Cortex of kidney (tissue), 1 donor: ENCODE results near the gene IGSF9.

ENCODE experiments used
- DNase-seq: peaks from one replicate; lab custom pipeline; 2025; lab: John Stamatoyannopoulos, UW

IGSF9 gene

DNA sequence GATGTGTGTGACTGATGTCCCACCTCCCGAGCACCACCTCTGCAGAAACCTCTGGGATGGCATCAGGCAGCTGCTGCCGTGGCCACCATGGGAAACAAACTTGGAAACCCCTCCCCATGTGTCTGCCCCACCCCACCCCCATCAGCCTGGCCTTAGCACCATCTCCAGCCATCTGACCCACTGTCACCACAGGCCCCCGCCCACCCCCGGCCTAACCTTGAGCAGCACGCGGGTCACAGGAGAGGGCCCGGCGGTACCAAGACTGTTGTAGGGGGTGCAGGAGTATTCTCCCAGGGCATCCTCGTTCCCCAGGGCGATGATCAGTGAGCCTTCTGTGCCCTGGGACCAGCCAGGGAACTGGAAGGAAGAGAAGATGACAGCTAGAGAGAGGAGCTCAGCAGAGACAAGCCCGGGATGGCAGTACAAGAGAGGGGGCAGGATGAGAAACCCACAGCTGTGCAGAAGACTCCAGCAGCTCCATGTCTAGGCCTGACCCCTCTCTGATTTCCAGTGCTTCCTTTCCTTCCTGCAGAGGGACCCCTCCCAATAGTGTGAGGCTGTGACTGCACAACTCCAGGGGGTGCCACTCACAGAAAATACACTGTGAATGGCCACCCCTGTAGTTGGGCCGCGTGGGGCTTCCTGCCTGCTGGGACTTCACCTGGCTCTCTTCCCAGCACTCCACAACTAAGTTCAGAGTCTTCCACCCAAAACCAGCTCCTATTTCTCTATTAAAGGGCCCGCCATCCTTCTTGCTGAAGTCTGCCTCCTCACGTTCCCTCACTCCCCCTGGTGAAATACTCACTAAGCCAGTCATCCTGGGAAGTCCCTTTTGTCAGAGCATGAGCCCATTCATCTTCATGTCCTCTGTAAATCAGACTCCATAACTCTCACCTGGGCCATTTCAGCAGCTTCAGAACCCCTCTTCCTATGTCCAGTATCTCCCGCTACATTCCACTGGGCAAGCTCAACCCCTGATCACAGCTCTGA is 12.8 kb downstream of the IGSF9 start:
- no peak for DNase-seq

DNA sequence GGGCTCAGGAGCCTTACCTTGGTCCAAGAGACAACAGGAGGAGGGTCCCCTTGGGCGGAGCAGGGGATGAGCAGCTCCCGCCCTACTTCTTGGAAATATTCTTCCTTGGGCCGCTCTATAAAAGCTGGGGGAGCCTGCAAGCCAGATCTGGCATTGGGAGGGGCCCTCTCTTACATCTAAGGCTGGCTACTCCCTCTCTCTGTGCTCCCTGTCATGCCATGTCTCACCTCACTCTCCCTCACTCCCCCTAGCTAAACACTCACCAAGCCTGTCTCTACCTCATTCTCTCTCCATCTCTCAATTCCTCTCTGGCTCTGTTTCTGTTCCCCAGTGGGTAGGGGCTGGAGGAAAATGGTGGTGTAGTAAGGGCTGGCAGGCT is 13.6 kb downstream of the IGSF9 start:
- DNase-seq: no peak

DNA sequence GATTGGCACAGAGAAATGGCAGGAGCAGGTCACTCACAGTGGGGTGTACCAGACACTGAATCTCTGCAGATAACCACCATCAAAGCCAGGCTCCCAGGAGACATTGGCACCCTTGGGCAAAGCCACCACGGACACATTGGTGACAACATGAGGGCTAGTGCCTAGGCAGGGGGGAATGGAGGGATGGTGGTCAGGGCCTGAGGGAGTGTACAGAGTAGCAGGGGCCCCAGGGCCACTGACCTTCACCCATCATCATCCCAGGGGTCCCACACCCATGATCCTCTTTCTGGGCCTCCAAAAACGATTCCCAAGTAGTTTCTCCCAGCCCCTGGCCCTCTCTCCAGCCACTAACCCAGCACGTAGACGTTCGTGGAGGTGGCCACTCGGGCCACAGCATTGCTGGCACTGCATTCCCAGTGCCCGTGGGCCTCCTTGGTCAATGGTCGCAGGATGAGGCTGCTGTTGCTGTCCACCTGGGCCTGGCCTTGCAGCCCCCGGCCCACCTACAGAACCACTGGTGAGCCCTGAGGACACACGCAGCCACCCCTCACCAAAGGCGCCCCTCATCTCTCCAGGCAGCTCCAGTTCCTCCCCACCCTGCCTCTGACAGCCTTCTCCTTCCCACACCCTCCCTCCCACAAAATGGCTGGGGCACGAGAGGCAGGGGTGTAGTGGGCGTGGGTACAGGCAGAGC is 14.2 kb downstream of the IGSF9 start:
- DNase-seq: no peak

DNA sequence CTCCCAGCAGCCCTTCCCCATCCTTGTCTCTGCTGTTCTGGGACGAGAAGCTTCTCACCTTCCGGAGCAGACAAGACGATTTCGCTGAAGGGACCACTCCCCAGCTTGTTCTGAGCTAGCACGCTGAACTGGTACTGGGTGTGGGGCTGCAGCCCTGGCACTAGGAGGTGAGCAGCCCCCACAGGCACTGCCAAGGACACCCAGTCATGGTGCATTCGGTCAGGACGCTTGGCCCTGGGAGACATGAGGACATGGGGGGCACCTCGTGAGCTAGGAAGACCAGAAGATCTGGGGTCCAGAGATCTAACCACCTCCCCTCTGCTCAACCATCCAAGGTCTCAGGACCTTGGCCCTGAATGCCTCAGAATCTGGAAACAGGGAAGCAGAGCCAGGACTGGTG is 14.8 kb downstream of the IGSF9 start:
- DNase-seq: no peak

DNA sequence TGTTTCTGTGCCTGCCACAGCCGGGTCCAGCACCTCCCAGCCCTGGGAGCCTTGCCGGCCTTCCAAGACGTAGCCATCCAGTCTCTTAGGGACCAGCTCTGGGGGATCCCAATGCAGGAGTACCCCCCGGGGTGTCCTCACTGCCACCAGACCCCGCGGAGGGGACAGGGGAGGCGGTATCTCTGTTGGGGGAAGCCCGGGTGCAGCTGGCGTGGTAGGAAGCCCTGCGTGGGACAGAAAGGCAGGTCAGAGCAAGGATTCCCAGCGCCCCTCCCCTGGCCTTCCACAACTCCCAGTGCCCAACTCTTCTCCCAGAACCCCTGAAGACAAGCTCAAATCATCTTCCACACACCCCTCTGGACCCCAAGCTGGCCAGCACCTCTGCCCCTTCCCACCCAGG is 15.2 kb downstream of the IGSF9 start:
- no peak for DNase-seq

DNA sequence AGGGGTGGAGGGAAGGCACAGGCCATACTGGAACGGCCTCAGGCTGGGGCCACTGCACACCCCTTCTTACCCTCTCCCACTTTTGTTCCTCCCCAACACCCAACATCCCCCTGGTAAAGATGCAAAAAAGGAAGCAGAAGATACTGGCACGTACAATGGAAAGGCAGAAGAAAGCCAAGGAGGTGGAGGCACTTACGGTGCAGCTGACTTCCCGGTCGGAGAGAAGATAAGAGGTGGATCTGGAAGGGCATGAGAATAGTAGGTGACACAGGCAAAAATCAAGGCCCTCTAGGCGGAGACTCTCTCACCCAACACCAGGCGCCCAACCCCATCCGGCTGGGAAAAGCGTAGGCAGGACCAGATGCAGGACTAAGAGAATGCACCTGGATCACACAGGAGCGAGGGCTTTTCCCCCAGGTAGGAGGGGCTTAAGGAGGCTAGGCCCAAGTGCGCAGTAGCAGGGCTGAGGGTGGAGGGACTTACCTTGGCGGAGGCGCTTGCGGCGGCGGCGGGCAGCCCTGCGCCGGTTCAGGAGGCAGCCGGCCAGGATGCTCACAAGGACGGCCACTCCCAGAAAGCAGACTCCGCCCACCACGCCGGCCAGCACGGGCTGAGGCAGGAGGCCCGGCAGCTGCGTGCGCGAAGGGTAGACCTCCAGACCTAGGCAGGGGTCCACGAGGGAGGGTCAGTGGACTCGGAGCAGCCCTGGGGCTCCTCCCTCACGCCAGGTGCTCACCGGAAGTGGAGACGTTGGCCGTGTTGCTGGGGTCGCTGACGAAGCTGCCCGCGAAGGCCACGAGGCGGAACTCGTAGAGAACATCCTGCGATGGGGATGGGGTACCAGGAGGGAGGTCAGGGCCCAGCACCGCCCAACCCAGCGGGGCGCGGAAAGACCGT is 16.0 kb downstream of the IGSF9 start:
- DNase-seq: no peak

GRCh38 chr1:159928491-159929050 is 16.8 kb downstream of the IGSF9 start:
- no peak for DNase-seq

- DNase-seq: no peak
Observed at GRCh38 chr1:159927849-159928431, 17.5 kb downstream of the IGSF9 start.

DNA sequence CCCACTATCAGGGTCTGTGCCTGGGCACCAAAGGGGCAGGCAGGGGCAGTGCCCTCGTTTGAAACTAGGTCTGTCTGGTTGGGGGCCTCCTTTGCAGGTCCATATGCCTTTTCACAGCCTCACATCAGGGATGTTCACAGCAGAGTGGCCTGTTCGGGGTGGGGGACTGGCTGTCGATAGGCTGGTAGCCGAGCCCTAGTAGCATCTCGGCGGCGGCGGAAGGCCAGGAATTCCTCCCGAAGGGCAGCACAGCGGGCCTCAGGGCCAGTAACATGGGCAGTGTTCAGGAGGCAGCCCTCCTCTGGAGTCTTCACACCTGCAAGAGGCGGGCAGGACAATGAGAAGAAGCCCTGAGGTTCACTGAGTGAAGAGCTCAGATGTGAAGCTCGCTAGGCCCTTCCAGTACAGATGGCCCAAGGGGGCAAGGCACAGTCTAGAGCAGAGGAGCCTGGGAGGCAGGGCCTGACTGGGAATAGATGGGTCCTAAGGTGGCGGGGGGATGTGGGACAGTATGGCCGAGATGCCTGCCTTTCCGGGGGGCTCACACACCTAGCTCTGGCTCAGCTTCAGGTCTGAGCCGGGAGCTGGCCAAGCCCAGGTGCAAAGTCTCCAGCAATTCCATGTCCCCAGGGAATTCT is 18.1 kb downstream of the IGSF9 start:
- DNase-seq: no peak

- no peak for DNase-seq
Observed at GRCh38 chr1:159925719-159926078, 19.7 kb downstream of the IGSF9 start.

GRCh38 chr1:159924791-159925718 is 20.4 kb downstream of the IGSF9 start, which contains the start of gene TAGLN2:
TAGLN2 (minus strand) TSS chr1:159925507; CDS start chr1:159920509, 4,998 bp downstream.
- no peak for DNase-seq

DNA sequence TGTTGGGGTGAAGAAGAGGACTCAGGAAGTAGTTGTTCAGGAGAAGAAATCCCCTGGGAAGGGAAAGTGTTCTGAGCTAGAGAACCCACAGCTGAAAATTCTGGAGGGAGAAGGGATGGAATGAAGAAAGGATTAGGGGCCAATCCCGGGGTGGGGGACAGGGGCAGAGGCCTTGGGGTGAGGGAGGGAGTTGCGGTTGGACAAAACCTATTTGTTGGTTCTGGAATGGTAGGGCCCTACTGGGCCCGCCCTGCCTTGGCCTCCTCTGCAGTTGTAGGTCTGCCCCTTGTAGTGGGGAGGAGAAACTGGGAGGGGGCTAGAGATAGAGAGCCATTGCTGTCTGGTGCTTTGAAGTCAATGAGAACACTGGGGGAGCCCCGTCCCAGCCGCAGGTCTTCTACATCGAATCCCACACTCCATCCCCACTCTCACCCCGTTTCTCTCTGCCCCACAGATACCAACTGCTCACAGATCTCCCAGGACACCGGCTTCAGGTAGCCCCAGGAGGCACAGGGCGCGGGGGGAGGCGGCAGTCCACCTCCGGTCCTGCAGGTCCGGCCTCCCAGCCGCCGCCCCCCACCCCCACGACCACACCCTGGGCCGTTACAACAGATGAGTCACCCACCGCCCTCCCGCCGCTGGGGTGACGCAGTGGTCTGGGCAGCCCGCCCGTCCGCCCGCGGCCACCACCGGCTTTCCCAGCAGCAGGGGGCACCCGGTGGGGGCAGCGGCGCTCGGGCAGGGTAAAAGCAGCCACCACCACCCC is 21.2 kb downstream of the IGSF9 start:
- no peak for DNase-seq

DNA sequence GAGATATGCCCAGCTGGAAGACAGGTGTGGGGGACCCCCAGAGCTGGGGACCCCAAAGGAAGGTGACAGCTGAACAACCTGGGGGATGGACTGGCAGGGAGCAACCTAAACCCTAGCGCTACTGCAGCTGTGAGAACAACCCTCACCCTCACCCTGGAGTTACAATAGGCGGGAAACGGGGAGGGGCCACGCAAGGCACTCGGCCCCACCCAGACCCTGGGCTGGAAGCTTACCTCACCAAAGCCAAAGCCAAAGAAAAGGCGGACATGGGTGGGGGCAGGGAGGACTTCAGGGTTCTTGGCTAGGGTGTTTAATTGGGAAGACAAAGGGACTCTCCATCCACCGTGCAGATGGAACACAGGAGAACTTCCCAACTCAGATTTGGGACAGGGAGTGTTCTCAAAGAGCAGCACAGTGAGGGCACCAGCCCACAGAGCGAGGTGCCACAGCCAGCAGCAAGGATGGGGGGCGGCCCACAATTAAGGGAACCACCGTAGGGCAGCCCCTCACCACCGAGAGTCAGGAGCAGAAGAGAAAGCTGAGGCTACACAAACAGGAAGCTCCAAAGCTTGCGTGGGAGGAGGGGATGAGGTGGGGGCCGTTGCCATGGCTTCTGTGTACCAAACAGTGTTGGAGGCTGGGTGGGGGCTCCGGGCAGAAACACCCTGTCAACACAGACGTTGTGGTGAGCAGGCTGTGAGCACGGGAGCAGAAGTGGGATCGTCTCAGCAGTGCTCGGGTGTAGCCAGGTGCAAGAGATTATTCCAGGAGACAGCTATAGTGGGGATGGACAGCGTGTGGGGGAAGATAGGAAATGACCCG is 22.0 kb downstream of the IGSF9 start:
- no peak for DNase-seq

- no peak for DNase-seq
Observed at GRCh38 chr1:159922511-159923202, 22.8 kb downstream of the IGSF9 start.

DNA sequence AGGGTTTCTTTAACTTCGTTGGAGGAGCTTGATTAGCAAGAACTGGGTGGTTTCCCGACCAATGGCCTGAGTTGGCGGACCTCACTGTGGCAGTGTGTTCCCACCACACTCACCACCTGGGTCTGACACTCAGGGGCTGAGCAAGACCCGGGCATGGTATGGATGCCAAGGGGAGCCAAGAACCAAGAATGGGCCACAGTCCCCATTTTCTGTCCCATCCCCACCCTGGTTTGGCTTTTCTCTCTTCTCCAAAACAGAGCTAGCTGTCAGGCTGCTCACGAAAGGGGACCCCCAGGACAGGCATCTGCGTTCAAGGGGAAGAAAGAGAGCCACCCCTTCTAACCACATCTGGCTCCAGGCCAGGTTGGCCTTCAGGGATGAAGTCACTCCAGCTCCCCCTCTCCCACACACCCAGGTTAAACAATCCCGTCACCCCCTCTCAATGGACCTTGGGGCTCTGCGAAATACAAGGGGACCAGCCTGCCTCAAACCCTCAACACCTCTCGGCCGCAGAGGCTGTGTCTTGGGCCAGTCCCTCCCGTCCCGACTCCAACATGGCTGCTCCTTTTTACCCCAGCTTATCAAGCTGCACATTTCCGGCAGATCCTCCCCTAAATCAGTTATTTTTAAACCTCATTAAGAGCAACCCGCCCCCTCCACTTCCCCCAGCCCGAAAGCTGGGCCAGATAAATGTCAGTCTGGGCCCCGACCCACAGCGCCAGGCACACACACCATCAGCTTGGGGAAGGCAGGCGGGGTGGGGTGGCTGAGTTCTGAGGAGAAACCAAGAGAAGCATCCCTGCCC is 23.5 kb downstream of the IGSF9 start:
- DNase-seq: no peak

- no peak for DNase-seq
Observed at GRCh38 chr1:159921251-159921650, 24.2 kb downstream of the IGSF9 start.

- DNase-seq: no peak
Observed at GRCh38 chr1:159920651-159921050, 24.8 kb downstream of the IGSF9 start.
